ENCODE results near the gene TNN. TPM values are rescaled to one million over a fixed set of nuclear protein-coding genes. Genes with fewer than 3 reads are reported as not detected.
"Not testable (repeated sequence)": the region's sequence is repeated elsewhere in the genome, so short reads cannot be mapped to it uniquely, and the experiment has no call there.

Gene TNN
- total RNA-seq, 2 donors from 2014 or later: under 0.01 TPM; not detected in 1

DNA sequence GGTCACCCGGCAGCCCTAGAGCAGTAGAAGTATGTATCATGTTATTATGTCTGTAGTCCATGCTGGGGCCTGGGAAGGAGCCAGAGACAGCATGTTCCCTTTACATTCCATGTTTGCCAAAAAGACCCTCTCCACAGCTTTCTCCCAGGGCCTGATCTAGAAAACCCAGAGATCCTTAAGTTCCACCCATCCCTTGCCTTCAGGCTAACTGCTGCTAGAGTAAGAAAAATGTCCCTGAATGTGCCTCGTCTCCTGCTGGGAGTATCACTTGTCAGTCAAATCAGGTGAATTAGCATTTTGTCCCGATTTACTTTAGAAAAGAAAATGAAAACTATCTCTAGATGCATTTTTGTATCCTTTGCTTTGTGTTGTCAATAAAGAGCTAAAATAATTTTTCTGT, 31.2 kb upstream of the TNN start:
- DNase-seq: no peak
- 61 to 66% methylated on average over 3 of the region's 3 CpGs for WGBS, 2 donors
- intact Hi-C loops (cut with DNase I): loop anchor here (5.0 kb wide), 1 partner anchor 81 kb away; no protein-coding TSS in a partner anchor

DNA sequence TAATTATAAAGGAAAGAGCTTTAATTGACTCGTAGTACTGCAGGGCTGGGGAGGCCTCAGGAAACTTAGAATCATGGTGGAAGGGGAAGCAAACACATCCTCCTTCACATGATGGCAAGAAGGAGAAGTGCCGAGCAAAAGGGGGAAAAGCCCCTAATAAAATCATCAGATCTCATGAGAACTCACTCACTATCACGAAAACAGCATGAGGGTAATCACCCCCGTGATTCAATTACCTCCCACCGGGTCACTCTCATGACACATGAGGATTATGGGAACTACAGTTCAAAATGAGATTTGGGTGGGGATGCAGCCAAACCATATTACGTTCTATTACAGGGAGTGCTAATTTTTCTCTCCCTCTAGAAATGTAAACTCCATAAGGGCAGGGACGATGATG, 30.2 kb upstream of the TNN start:
- ATAC-seq (no peak), DNase-seq (no peak)
- no peak for TF ChIP-seq POLR2A (IDR thresholded peaks at IDR 0.05)
- no peak for TF ChIP-seq CTCF (IDR thresholded peaks at IDR 0.05)
- no peak overlapping the region for H3K4me3 ChIP-seq
- no peaks in the 10 kb centered on the region for H3K4me1 ChIP-seq
- H3K36me3 ChIP-seq (replicated peaks in 1 of 2; ENCODE audit: insufficient read depth in 1 of 2, low read depth in 2 of 2): no peaks in the 10 kb centered on the region
- H3K27me3 ChIP-seq: no peaks in the 10 kb centered on the region
- no peaks in the 10 kb centered on the region for H3K9me3 ChIP-seq
- 37 to 55% methylated on average over 7 of the region's 7 CpGs for WGBS, 2 donors
- intact Hi-C loops (cut with DNase I): loop anchor here (5.0 kb wide), 1 partner anchor 80 kb away; no protein-coding TSS in a partner anchor
- H3K27ac ChIP-seq: no peak overlapping the region

More for the DNA sequence above, 31.2 kb upstream of the TNN start:
- no peak for TF ChIP-seq CTCF (IDR thresholded peaks at IDR 0.05)
- no peak for TF ChIP-seq POLR2A (IDR thresholded peaks at IDR 0.05)
- Histone ChIP-seq H3K27me3 (no peaks in the 10 kb centered on the region), H3K27ac (no peak overlapping the region), H3K4me1 (no peaks in the 10 kb centered on the region), H3K4me3 (no peak overlapping the region), H3K36me3 (replicated peaks in 1 of 2; ENCODE audit: insufficient read depth in 1 of 2, low read depth in 2 of 2) (no peaks in the 10 kb centered on the region), H3K9me3 (no peaks in the 10 kb centered on the region)
- no peak for ATAC-seq

GRCh38 chr1:175040324-175040879, 27.2 kb upstream of the TNN start:
- Histone ChIP-seq H3K4me3 (no peak overlapping the region), H3K27me3 (no peaks in the 10 kb centered on the region), H3K9me3 (no peaks in the 10 kb centered on the region), H3K27ac (no peak overlapping the region), H3K4me1 (no peaks in the 10 kb centered on the region), H3K36me3 (replicated peaks in 1 of 2; ENCODE audit: insufficient read depth in 1 of 2, low read depth in 2 of 2) (no peaks in the 10 kb centered on the region)
- DNase-seq: no peak
- no peak for ATAC-seq
- intact Hi-C loops (cut with DNase I): no loop called here
- TF ChIP-seq CTCF (IDR thresholded peaks at IDR 0.05) (no peak), POLR2A (IDR thresholded peaks at IDR 0.05) (no peak)
- 51 to 60% methylated on average over 4 of the region's 4 CpGs for WGBS, 2 donors

DNA sequence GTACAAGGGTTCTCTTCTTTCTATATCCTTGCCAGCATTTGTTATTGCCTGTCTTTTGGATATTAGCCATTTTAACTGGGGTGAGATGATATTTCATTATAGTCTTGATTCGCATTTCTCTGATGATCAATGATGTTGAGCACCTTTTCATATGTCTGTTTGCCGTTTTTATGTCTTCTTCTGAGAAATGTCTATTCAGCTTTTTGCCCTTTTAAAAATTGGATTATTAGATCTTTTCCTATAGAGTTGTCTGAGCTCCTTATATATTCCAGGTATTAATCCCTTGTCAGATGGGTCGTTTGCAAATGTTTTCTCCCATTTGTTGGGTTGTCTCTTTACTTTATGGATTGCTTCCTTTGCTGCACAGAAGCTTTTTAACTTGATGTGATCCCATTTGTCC, 25.0 kb upstream of the TNN start:
- no peak overlapping the region for H3K27ac ChIP-seq
- no peaks in the 10 kb centered on the region for H3K9me3 ChIP-seq
- H3K4me1 ChIP-seq: no peaks in the 10 kb centered on the region
- H3K36me3 ChIP-seq (replicated peaks in 1 of 2; ENCODE audit: insufficient read depth in 1 of 2, low read depth in 2 of 2): no peaks in the 10 kb centered on the region
- TF ChIP-seq CTCF (IDR thresholded peaks at IDR 0.05) (no peak), POLR2A (IDR thresholded peaks at IDR 0.05) (no peak)
- DNase-seq (no peak), ATAC-seq (no peak)
- no peak overlapping the region for H3K4me3 ChIP-seq
- WGBS, 2 donors: 46 to 52% methylated on average over 3 of the region's 3 CpGs
- H3K27me3 ChIP-seq: no peaks in the 10 kb centered on the region
- intact Hi-C loops (cut with DNase I): no loop called here

- no peak for DNase-seq
Observed at GRCh38 chr1:175043824-175044223, 23.8 kb upstream of the TNN start.

DNA sequence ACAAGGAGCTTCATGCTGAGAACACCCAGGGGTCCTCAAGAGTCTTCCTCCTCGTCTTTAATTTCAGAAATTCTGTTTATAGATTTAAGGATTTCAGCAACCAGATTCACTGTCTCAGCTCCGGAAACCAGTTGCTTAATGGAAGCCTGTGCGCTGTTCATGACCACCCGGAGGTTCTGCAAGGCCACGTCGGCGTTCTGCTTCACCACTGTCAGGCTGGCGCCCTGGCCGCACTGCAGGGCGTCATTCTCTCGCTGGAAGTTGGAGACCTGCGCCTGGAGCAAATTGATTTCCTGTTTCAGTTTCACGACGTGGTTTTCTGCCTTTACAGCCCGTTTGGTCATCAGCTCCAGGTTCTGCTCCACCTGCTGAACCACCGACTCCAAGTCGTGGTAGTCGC, 23.0 kb upstream of the TNN start:
- not testable (repeated sequence) for ATAC-seq, H3K27me3 ChIP-seq

More at GRCh38 chr1:175043824-175044223, 23.8 kb upstream of the TNN start:
- 31 to 46% methylated on average over 19 of the region's 19 CpGs for whole genome bisulfite sequencing, 2 donors
- Histone ChIP-seq H3K9me3 (no peaks in the 10 kb centered on the region), H3K4me3 (no peak overlapping the region), H3K4me1 (no peaks in the 10 kb centered on the region), H3K27me3 (no peaks in the 10 kb centered on the region), H3K27ac (no peak overlapping the region), H3K36me3 (replicated peaks in 1 of 2; ENCODE audit: insufficient read depth in 1 of 2, low read depth in 2 of 2) (no peaks in the 10 kb centered on the region)
- TF ChIP-seq POLR2A (IDR thresholded peaks at IDR 0.05) (no peak), CTCF (IDR thresholded peaks at IDR 0.05) (no peak)
- ATAC-seq: no peak
- intact Hi-C loops (cut with DNase I): no loop called here

More for the DNA sequence above, 23.0 kb upstream of the TNN start:
- H3K4me1 ChIP-seq; DNase-seq; H3K9me3 ChIP-seq; H3K36me3 ChIP-seq (replicated peaks in 1 of 2; ENCODE audit: insufficient read depth in 1 of 2, low read depth in 2 of 2); H3K27ac ChIP-seq; intact Hi-C loops (cut with DNase I); H3K4me3 ChIP-seq: not testable (repeated sequence)
- 72 to 82% methylated on average over 17 to 18 of the region's 18 CpGs for WGBS, 2 donors
